Right kidney (tissue), 9 donors: ENCODE data around the gene PPP1R17.

Experiments
- DNase-seq: peaks from one replicate; pipeline ENCODE4 v3.0.0-alpha.2; 2016
- long read RNA-seq, 8 donors: transcript quantifications; one replicate each; lab custom pipeline, GENCODE V29; 2026

The PPP1R17 gene
- long read RNA-seq, donor 1, result 0 reads
- long read RNA-seq, donor 2, result 0 reads
- long read RNA-seq, donor 3, result 0 reads
- long read RNA-seq, donor 4, result 0 reads
- long read RNA-seq, donor 5, result 0 reads
- long read RNA-seq, donor 6, result 0 reads
- long read RNA-seq, donor 7, result 0 reads
- long read RNA-seq, donor 8, result 0 reads

DNA sequence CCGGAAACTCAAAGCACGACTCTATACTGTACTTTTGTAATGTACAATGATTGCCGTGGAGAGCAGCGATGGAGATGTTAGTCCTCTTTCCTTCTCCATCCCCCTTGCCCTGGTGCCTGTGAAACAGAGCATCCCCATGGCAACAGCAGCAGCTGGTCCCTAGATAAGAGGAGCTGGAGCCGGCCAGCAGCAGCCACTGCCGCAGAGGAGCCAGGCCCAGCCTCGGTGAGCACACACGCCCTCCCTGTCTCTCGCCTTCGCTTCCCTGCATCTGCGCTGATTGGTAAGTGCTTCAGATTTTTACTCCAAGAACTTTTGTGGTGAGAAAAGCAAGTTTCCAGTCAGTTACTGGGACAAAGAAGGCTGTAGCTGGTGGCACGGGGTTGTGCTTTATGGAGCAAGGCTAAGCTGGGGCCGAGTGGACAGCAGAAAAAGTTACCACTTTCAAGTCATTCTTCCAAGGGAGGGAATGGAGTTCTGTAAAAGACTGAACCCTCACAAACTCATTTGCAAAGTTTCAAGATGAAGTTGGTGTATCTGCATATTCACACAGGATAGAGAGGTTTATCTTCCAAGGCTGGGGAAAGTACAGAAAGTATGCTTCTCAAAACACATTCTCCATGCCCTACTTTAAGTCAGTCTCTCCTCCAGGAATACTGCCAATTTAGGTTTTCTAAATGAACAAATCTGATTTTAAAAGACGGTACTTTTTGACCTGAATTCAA, at the start of gene PPP1R17:
Gene PPP1R17, plus strand, starts transcription at position 192 of the 725 bp plus-strand sequence. CDS start 5,227 bp downstream, outside the sequence.
- DNase-seq, result no peak

DNA sequence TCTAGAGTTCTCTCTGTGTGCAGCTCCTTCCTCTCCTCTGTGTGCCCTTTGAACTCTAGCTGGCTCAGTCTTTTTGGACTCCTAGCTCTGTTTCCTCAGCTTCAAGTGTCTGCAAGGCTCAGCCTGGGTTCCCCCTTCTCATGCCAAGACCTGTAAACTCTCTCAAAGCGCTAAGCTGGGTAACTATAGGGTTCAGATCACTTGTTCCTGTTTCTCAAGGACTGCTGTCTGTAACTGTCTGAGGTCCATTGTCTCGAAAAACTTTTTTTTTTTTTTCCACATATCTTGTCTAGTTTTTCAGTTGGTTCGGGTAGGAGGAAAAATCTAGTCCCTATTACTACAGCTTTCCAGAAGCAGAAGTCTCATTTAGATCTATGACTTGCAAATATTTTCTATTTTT, 46.6 kb upstream of the PPP1R17 start:
- DNase-seq, result no peak

DNA sequence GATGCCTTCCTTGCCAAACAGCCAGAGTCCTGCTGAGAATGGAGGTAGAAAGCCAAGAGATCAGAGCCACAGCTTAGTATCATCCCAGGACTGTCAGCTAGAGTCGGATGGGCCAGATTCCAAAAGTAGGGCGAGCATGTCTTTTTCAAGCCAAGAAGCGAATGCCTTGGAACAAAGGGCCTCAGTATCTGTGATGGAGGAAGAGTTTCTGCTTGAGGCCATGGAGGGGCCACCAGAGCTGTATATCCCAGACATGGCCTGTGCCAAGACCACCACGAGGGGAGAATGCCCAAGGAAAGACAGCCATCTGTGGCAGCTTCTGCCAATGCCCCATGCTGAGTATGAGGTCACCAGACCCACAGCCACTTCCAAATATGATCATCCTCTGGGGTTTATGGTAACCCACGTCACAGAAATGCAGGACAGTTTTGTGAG, 44.3 kb upstream of the PPP1R17 start:
- no peak for DNase-seq

DNA sequence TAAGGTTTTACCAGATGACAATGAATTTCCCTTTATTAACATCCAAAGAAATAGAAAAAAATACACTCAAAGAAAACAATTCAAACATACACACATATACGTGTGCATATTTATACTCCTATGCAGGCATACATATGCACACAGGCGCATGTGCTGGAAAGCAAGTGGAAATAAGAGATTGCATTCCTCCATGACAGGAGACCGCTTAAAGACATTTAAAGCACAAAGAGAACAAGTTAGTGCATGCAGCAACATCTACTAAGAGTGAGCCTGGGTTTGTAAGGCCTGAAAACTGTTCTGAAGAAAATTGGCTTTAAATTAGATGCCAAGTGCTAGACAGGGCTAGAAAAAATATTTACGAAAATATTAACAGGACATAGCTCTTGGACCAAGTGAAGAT, 40.1 kb upstream of the PPP1R17 start:
- DNase-seq, result no peak

DNA sequence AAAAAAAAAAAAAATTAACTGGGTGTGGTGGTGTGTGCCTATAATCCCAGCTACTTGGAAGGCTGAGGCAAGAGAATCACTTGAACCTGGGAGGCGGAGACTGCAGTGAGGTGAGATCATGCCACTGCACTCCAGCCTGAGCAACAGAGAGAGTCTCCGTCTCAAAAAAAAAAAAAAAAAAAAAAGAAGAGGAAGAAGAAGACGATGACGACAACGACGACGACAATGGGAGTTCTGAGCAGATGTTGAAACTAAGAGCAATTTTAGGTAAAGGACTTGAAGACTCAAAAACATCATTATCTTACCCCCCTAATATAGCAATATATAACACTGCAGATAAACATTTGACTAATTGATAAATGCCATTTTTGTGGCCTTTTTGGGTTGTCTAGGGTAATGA, 39.5 kb upstream of the PPP1R17 start:
- DNase-seq, result no peak

DNA sequence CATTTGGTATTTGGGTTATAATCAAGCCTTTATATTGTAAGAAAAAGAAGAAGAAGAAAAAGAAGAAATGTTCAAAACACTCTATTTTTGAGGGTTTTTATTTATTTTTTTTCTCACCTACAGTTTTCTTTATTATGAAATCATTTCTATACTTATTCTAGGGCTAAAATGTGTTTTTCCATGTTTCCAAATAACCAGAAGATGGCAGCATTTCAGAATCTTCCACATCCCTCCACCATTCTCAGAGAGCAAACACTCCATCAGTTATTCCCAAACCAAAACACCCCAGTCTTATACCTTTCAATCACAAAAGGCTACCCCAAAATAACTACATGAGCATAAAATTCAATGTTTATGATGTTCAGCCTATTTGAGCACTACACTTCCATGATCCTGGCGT, 38.7 kb upstream of the PPP1R17 start:
- DNase-seq, result no peak

DNA sequence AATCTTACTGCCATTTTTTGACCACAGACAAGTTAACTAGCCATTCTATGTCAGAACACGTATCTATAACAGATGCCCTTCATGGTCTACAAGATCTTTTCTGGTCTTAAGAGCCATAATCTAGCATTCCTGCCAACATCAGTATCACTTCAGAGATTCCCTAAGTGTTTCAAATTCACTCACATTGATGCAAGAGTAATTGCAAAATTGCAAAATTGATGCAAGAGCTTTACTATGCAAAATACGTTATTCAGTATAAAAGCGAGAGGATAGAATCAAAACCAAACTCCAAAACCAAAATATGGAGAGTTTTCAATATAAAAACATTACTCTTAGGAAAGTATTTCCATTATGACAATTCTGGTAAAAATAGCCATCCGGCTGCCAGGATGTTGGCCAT, 38.1 kb upstream of the PPP1R17 start:
- DNase-seq, result no peak

DNA sequence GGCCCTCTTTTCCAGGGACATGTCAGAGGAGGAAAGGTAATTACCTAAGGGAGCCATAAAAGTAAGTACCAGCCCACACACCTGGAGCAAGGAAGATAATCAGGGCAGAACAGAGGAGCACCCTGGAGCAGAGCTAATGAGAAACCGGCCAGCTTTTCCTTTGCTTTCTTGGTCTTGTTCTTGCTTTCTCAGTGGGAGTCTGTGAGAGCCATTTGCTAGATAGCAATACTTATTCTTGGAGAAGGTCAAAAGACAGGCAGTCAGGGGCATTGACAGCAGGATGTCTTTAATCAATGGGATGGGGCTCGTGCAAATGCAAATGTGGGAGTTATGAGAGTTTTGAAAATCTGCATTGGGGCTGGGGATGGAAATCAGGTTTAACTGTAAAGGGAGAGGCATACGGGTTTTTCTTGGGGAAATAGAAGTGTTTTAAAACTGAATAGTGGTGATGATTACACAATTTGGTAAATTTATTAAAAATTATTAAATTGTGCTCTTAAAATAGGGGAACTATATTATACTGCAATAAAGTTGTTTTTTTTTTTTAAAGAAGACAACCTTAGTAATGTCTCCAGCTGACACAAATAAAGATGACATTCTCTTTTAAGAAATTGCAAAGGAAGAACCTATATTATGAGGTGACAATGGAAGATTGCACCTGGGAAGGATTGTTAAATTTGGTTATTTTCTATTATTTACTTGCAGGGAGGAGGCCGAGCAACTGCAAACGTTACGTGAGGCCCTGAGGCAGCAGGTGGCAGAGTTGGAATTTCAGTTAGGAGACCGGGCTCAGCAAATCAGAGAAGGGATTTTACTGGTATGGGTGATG, 35.6 kb upstream of the PPP1R17 start:
- DNase-seq, result no peak

DNA sequence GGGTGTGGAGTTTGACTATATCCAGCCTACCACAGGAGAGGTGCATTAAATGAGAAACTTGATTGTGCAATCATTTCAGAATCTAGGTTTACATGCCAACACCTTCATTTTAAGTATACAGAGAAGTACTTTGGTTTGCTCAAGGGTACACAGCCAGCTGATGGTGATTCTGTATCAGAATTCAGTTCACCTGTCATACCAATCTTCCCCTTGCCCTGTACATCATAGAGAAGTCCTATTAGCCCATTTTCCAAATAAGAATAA, 35.0 kb upstream of the PPP1R17 start:
- no peak for DNase-seq

DNA sequence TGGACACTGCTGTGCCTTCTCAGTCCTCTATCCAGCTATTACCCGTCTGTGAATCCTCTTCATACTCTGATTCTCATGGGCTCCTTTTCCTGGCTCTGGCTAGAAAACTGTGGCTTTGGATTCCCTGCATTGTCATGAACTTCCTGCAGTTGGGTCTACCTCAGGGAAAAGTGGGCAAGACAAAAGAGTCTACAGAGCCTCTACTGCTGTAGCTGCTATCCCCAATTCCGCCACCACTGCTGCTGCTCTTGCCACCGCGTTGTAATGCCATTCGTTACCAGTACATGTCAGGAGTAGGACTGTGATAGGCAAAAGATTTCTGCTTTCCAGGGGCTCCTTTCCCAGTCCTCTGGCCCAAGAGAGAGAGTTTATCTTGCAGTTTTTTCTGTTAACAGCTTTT, 23.9 kb upstream of the PPP1R17 start:
- DNase-seq, result no peak

DNA sequence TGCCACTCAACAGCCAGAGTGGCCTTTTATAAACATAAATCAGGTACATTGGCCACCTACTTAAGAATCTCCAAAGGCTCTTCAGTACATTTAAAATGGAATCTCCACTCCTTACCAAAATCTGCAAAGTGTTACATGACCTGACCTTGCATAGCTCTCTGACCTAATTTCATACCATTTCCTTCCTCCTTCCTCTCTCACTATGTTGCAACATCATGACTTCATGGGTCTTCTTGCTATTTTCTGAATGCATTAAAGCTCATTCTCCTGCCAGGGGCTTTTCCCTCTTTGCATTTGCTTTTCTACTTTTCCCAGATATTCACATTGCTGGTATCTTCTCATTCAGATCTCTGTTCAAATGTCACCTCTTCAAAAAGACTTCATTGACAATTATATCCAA, 22.1 kb upstream of the PPP1R17 start:
- no peak for DNase-seq

DNA sequence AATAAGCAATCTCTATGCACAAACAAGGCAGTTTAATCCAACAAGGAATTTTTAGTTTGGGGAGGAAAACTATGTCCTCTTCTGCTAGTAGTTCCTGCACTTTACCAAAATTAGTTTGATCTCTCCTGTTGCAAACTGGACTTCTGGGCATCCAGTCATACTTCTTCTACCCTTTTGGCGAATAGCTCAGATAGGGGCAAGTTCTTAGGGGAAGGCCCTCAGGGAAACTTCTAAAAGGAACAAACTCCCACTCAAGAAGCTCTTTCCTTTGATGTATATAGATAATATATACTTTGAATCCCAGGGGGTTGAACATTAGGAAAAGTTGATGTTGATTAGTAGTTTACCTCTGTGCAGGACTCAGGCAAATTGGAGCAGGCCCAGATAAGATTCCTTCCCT, 21.5 kb upstream of the PPP1R17 start:
- no peak for DNase-seq

DNA sequence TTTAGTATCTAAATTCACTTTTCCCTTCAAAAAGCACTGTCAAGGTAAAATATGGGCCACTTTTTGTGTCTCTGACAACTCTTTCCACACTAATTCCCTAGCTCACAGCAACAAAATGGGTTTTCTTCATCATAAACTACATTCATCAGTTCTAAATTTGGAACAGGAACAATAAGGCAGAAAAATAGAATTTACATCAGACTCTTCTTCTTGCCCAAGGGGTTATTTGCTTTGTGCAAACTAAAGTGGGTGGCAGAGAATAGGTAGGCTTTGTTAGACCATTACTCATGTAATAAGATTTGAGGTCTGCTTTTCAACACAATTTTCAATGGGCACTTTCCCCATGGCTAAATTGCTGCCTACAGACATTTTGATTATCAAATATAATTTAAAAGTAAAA, 17.6 kb upstream of the PPP1R17 start:
- no peak for DNase-seq

DNA sequence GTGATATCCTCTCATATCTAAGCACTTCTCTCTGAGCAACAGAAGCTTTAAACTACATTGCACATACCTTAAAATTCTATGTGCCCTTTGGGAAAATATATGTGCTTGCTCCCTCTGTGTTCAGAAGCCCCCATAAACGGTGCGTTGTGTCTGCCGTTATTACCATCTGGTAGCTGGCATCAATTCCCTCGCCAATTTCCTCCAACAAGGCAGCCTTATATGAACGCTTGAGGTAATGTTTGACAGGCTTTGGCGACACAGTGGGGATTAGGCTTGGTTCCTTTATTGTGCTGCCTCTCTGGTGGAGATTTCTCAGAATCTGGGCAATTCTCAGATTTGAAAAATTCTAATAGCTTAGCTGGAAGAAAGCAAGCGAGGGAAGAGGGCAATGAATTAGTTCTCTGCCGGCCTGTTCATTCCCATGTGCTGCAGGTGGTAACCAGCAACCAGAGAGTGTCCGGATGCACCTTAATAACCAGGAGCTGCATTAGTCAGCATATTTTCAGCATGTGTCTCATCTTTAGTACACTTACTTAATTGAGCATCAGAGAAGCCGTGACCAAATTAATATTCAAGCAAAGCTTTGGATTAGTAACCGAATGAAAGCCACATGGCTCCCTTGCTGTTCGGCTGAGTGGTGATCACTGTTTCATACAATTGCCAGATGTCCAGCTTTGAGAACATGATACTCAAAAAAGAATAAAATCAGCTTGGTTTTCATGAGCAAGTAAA, 7.3 kb upstream of the PPP1R17 start:
- DNase-seq, result no peak

DNA sequence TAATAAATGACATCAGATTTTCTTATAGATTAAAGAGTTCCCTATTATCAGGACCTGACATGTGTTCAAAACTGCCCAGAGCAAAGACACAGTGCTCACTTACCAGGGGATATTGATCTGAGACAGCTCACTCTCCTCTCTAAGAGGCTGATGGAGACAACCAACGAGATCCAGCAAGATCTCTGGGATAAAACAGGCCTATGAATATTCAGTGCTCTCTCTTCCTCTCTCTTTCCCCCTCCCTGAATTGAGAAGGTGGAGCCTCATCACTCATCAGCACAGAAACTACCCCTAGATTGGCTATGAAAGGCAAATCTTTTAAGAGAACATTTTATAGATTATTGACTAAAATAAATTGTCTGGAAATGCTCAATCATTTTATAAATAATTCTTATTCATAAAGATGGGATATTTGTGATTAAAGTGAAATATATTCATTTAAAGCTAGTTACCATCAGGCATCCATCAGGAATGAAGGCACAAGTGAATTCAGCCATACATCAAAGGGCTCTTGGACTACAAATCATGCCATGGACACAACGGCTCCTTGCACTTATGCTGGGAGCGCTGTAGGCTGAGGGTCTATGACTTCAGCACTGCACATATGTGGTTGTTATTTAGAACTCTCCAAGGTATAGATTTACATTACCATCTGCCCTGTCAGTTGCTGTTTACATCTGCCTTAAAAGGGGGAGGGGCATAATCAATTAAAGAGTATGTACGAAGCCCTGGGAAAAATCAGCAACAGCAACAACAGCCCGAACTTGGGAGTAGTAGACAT, 3.4 kb upstream of the PPP1R17 start:
- no peak for DNase-seq

DNA sequence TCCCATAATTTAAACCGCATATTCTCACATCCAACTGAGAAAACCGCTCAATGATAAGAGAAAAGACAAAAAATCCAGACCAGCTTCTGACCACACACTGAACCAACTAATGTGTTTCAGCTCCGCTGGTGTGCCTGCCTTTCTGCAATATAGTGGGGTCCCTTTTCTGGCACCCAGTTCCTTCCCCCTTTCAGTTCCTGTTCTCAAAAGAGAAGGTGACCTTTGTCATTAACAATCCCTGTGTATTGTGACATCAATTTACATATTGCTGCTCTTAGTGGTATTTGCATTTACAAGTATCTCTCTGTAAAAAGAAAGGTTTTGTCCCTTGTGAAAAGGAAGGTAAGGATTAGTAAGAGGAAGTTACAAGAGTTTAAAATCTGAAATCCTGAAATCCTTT, 1.4 kb downstream of the PPP1R17 start:
- no peak for DNase-seq

DNA sequence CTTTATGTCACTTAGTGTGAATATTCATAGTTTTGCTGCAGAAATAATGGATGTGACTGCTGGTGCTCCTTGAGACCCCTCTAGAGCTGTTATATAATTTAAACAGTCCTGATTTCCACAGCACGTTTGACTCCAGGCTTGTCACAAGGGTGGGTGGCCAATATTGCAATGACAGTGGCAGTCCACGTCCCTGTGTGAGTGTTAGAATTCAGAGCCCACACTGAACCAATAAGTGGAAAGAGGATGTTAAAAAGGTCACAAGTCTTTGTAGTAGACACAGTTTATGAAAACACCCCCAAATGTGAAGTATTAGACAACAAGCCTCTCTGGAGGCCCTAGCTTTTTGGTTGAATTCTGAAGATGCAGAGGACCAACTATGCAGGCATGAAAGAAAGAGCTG, 2.0 kb downstream of the PPP1R17 start:
- DNase-seq, result no peak

DNA sequence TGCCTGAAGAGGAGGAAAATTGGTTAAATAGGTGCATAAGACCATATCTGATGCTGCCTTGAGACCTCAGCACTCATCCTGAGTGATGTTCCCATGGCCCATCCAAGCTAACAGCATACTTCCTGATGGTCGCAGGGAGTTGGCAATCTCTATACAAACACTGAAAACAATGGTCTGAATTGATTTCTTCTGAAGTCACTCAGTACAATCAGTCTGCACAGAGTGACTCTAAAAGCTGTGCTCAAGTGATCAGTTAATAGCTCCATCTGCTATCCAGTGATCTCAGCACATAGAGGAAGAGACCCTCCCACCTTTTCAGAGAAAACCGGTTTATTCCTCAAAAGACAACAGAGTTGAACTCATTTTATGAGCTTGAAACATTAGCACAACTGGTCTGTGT, 3.9 kb downstream of the PPP1R17 start:
- no peak for DNase-seq

DNA sequence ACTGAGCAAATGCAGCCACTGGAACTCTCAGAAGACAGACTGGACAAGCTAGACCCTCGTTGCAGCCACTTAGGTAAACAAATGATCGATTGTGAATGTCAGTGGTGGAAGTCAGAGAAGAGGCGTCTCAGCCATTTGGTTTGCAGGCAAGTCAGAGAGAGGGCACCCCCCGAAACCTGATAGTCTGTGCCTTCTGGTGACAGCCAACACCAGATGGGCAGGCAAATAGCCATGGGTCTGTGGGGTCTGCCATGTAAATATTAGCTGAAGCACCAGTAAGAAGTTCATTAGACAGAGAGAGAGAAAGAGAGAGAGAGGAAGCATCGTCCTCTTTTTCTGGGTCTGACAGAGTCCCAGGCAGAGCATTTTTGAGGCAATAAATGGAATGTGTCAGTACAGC, 5.4 kb downstream of the PPP1R17 start:
- DNase-seq, result no peak

DNA sequence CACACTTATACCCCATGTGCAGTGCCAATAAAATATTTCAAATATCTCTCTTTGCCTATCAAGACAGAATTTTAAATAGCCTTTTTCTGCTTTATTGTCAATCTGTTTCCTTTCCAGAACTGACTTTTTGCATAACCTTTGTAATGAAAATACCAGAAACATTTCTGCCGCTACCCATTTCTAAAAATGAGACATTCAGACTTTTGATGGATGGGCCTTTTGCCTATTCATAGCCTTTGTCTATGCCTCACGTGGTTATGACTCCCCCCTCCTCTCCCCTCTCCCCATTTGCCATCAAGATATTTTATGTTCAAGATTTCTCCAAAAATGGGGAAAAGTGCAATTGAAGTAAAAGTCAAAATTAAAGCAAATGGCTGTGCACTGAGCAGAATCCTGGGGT, 5.9 kb downstream of the PPP1R17 start:
- no peak for DNase-seq

DNA sequence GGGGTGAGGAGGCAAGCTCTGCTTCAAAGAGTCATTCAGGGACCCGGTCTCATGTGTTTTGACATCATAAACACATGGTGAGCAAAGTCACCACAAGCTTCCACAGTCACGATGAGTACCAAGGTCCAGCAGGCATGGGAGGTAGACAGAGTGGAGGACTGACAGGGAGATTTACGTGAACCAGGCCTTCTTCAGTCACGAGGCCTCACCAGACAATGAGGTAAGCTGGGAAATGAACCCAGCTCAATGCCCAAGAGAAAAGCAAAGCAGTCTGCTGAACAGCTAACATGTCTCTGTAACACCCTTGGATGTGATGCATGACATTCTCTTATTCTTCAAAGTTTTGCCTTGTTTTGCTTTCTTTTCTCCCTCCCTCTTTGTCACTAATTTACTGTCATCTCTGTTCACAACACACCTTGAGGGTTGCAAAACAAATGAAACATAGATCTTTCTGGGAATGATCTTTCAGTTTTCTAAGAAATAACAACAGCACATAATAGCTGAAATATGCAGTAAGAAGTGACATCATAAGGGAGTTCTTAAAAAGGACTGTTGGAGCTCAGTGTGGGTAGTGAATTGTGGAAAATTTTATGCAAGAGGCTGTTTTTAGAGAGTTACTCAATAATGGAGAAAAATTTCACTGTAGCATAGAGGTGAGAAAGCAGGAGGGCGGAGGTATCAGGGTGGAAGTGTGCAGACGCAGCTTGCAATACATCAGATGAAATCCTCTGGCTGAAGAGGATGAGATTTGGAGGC, 9.0 kb downstream of the PPP1R17 start:
- DNase-seq, result no peak

DNA sequence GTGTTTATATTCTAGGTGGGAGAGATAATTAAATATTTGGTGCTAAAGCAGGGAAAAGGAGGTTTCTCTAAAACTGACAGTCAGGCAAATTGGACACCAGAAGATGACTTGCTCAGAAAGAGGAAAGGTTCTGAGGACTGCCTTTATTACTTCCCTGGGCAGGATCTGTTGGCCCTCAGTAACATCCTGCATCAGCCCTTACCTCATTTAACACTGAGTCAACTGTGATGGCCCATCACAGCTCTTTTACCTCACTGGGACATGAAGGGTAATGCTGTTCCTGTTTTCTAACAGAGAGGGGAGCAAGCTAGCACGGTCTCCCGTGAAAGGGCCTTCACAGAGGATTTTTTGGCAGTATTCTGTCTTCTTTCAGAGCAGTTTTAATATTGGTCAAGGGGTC, 12.0 kb downstream of the PPP1R17 start:
- DNase-seq, result no peak
